Breast epithelium (tissue), 3 donors: ENCODE data around the gene DYNLT1.

Experiments used
- POLR2A ChIP-seq: fragments of 450-650 bp; IDR thresholded peaks from one replicate; pipeline ENCODE4 v1.6.1; 2016; ENCODE audit warnings: antibody characterized with exemption, mild to moderate bottlenecking, moderate library complexity
- POLR2AphosphoS5 ChIP-seq, 3 donors: sonication (generic); formaldehyde crosslinking; IDR thresholded peaks; one replicate each; pipeline ENCODE4 v1.6.1; 2017; ENCODE audit warnings: antibody characterized with exemption in 3 of 3
- TF ChIP-seq, protein P1 (sequence below), 3 donors: fragments of 450-650 bp; IDR thresholded peaks; one replicate each; pipeline ENCODE4 v1.5.1; 2016 to 2017; ENCODE audit warnings: antibody characterized with exemption in 3 of 3, mild to moderate bottlenecking in 3 of 3, moderate library complexity in 3 of 3

DNA sequence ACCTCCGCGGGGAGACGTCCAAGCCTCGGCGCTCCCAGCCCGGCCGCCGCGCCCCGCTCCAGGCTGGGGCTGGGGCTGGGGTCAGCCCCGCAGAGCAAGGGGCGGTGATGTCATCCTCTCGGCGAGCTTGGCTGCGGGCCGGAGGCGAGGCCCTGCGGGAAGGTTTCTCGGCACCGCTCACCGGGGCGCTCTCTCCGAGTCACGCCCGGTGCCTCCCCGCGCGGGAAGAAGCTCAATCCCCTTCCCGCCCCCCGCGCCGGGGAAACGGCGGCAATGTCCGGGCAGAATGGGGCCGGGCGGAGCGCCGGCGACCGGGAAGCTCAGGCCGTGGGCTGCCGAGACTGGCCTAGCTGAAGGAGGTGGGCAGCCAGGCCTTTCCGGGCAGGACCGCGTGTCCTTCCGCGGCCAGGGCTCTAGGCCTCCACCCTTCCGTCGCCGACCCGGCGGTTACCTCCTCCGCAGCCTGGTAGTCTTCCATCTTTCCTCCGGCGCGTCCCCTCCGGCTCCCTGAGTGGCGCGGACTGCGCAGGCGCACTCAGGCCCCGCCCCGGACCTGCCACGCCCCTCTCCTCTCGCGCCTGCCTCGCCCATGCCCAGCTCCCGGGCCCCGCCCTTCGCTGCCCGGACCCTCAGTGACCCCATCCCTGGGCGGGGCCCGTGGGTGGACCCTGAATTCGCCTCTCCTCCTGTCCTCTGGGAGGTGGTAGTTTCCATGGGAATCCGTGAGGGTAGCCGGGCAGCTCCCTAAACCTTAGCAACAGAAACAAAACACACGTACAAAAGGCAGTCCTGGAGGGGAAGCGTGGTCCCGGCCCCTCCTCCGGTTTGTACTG is at the start of gene DYNLT1:
- TF ChIP-seq POLR2AphosphoS5 (IDR thresholded peaks at IDR 0.05) (peak; percentile 84 to 98 (median 97)), POLR2A (peak; percentile 95)
- TF ChIP-seq, protein P1, sequence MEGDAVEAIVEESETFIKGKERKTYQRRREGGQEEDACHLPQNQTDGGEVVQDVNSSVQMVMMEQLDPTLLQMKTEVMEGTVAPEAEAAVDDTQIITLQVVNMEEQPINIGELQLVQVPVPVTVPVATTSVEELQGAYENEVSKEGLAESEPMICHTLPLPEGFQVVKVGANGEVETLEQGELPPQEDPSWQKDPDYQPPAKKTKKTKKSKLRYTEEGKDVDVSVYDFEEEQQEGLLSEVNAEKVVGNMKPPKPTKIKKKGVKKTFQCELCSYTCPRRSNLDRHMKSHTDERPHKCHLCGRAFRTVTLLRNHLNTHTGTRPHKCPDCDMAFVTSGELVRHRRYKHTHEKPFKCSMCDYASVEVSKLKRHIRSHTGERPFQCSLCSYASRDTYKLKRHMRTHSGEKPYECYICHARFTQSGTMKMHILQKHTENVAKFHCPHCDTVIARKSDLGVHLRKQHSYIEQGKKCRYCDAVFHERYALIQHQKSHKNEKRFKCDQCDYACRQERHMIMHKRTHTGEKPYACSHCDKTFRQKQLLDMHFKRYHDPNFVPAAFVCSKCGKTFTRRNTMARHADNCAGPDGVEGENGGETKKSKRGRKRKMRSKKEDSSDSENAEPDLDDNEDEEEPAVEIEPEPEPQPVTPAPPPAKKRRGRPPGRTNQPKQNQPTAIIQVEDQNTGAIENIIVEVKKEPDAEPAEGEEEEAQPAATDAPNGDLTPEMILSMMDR (IDR thresholded peaks at IDR 0.05), result no peak
